Measurements from ENCODE around the gene MOGAT3.

MOGAT3 gene

GRCh38 chr7:101225650-101226049, 24.8 kb upstream of the MOGAT3 start:
- DNase-seq: no peak
- Histone ChIP-seq H3K4me3 (ENCODE audit: low read depth, low read length) (no peak overlapping the region), H3K9me3 (no peaks in the 10 kb centered on the region), H3K36me3 (peaks cover 29% of the 10 kb centered on the region), H3K4me1 (no peaks in the 10 kb centered on the region), H3K27me3 (no peaks in the 10 kb centered on the region)
- TF ChIP-seq CTCF (IDR thresholded peaks at IDR 0.05; ENCODE audit: low read depth, low read length): no peak

DNA sequence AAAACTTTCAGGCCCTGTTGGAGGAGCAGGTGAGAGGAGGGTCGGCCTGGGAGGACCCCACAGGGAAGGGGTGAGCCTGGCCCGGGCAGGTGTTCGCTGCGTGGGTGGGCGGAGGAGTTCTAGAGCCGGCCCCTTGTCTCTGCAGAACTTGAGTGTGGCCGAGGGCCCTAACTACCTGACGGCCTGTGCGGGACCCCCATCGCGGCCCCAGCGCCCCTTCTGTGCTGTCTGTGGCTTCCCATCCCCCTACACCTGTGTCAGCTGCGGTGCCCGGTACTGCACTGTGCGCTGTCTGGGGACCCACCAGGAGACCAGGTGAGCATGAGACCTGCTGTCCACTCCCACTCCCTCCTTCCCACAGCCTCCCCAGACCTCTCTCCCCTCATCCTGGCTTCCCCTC, 22.7 kb upstream of the MOGAT3 start:
- Histone ChIP-seq H3K9me3 (no peaks in the 10 kb centered on the region), H3K4me1 (no peaks in the 10 kb centered on the region), H3K36me3 (peaks cover 29% of the 10 kb centered on the region), H3K27me3 (no peaks in the 10 kb centered on the region), H3K4me3 (ENCODE audit: low read depth, low read length) (no peak overlapping the region)
- no peak for DNase-seq
- no peak for TF ChIP-seq CTCF (IDR thresholded peaks at IDR 0.05; ENCODE audit: low read depth, low read length)

DNA sequence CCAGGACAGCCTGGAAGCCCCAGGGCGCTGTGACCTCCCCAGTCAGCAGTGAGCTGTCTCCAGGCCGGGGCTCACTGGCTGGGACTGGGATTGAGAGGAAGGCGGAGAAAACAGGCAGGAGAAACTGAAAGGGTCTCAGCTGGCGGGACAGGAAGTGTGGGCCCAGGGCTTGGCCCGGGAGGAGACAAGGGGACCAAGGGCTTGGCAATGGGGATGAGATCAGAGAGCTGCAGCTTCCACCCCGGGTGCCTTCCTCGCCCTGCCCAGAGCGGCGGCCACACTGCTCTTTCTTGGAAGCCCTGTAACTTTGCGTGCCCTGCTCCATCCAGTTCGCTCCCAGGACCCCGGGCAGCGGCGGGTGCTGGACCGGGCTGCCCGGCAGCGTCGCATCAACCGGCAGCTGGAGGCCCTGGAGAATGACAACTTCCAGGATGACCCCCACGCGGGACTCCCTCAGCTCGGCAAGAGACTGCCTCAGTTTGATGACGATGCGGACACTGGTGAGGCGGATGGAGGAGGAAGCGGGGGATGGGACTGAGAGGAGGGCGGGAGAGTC, 21.5 kb upstream of the MOGAT3 start:
- Histone ChIP-seq H3K4me1 (no peaks in the 10 kb centered on the region), H3K27me3 (no peaks in the 10 kb centered on the region), H3K36me3 (peaks cover 29% of the 10 kb centered on the region), H3K9me3 (no peaks in the 10 kb centered on the region), H3K4me3 (ENCODE audit: low read depth, low read length) (no peak overlapping the region)
- DNase-seq: no peak
- no peak for TF ChIP-seq CTCF (IDR thresholded peaks at IDR 0.05; ENCODE audit: low read depth, low read length)

- H3K4me1 ChIP-seq: no peaks in the 10 kb centered on the region
- H3K4me3 ChIP-seq (ENCODE audit: low read depth, low read length): no peak overlapping the region
- peaks cover 25% of the 10 kb centered on the region for H3K36me3 ChIP-seq
- no peak for DNase-seq
- TF ChIP-seq CTCF (IDR thresholded peaks at IDR 0.05; ENCODE audit: low read depth, low read length): no peak
- no peaks in the 10 kb centered on the region for H3K27me3 ChIP-seq
- H3K9me3 ChIP-seq: no peaks in the 10 kb centered on the region
Measured at GRCh38 chr7:101220295-101220694, 19.5 kb upstream of the MOGAT3 start.

DNA sequence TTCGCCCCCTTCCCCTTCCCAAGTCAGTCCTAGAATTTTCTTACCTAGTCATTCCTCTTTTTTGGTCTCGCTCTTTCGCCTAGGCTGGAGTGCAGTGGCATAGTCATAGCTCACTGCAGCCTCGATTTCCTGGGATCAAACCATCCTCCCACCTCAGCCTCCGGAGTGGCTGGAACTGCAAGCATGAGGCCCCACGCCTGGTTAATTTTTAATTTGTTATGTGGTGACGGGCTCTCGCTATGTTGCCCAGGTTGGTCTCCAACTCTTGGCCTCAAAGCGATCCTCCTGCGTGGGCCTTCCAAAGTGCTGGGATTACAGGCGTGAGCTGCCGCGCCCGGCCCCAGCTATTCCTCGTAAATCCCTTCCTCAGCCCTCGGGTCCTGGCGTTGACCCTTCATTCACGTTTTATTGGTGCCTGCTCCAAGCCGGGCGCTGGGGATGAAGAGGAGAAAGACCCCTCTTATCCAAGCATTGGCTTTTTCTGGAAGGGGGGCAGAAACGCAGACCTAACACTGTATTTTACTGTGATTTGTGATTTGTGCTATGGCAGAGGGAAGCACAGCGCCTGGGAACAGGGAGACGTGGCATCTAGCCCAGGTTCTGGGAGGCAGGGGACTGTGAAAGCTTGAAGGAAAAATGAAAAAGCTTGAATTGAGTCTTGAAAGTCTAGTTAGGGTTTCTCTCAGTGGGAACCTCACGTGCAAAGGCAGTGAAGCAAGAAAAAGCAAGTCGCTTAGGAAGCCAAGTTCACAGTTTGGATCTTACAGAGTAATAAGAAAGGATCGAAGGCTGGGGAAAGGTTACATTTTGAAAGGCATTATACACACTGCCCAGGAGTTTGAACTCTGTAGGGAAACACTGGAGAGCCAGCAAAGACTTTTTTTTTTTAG, 17.6 kb upstream of the MOGAT3 start:
- DNase-seq: no peak
- Histone ChIP-seq H3K9me3 (no peaks in the 10 kb centered on the region), H3K27me3 (no peaks in the 10 kb centered on the region), H3K4me1 (peaks cover 3% of the 10 kb centered on the region; the same call in 1 of the 2 replicates), H3K36me3 (peaks cover 20% of the 10 kb centered on the region), H3K4me3 (ENCODE audit: low read depth, low read length) (peak overlapping the region; percentile 85)
- no peak for TF ChIP-seq CTCF (IDR thresholded peaks at IDR 0.05; ENCODE audit: low read depth, low read length)

Data from BE2C (cell line).